HG03025 (cell line): ENCODE measurements around the gene DDN.

Source experiments
- ATAC-seq: cut with Tn5 transposase; IDR thresholded peaks from one replicate; pipeline ENCODE4 v1.9.1; 2021; ENCODE audit warnings: mild to moderate bottlenecking, moderate library complexity; ENCODE audit not compliant: unreplicated experiment, low FRiP score

Gene DDN

GRCh38 chr12:48969160-48969771 lies 29.9 kb downstream of the DDN start:
- no peak for ATAC-seq

- no peak for ATAC-seq
Measured at GRCh38 chr12:48968467-48968866, 30.7 kb downstream of the DDN start.

GRCh38 chr12:48967991-48968390 lies 31.2 kb downstream of the DDN start:
- ATAC-seq = no peak

- ATAC-seq = no peak
Measured at GRCh38 chr12:48966177-48966895, 32.8 kb downstream of the DDN start.

GRCh38 chr12:48965298-48965838 lies 33.8 kb downstream of the DDN start:
- ATAC-seq = no peak

GRCh38 chr12:48961801-48962200 lies 37.4 kb downstream of the DDN start:
- no peak for ATAC-seq

GRCh38 chr12:48961331-48961730 lies 37.8 kb downstream of the DDN start:
- no peak for ATAC-seq

GRCh38 chr12:48960834-48961233 lies 38.3 kb downstream of the DDN start:
- ATAC-seq = no peak

- ATAC-seq = no peak
Measured at GRCh38 chr12:48958049-48958388, 41.2 kb downstream of the DDN start.

- ATAC-seq = no peak
Measured at GRCh38 chr12:48957141-48958048, 41.8 kb downstream of the DDN start, which contains the start of gene ARF3. ARF3 (minus strand) TSS chr12:48957487; CDS start chr12:48941095, 16,392 bp downstream.

- no peak for ATAC-seq
Measured at GRCh38 chr12:48956279-48957140, 42.7 kb downstream of the DDN start.

GRCh38 chr12:48954841-48955501 lies 44.2 kb downstream of the DDN start:
- ATAC-seq = no peak

- no peak for ATAC-seq
Measured at GRCh38 chr12:48954061-48954460, 45.1 kb downstream of the DDN start.

GRCh38 chr12:48952691-48953090 lies 46.5 kb downstream of the DDN start:
- no peak for ATAC-seq

GRCh38 chr12:48947727-48948126 lies 51.4 kb downstream of the DDN start:
- no peak for ATAC-seq

- ATAC-seq = no peak
Measured at GRCh38 chr12:48946943-48947342, 52.2 kb downstream of the DDN start.

GRCh38 chr12:48946205-48946604 lies 53.0 kb downstream of the DDN start:
- ATAC-seq = no peak
